ENCODE results near the gene APBB3.

- TF ChIP-seq POLR2A (IDR thresholded peaks at IDR 0.05; ENCODE audit: low read depth) (no peak), POLR2AphosphoS5 (IDR thresholded peaks at IDR 0.05) (no peak), CTCF (IDR thresholded peaks at IDR 0.05) (no peak)
Observed at GRCh38 chr5:140513124-140513523, 51.3 kb downstream of the APBB3 start.
